Endothelial cell (in vitro differentiated cells): Measurements from ENCODE around the gene PRMT9. TPM values are rescaled to one million over a fixed set of nuclear protein-coding genes. Genes with fewer than 3 reads are reported as not detected.

ENCODE experiments used
- DNase-seq: peaks from one replicate; pipeline ENCODE4 v3.0.0; 2021; ENCODE audit warnings: low spot score
- H3K27ac Mint-ChIP-seq: one replicate; pipeline ENCODE4 v1.8.0; 2021; ENCODE audit warnings: mixed read lengths, inconsistent platforms; ENCODE audit not compliant: unreplicated experiment
- H3K27me3 Mint-ChIP-seq: one replicate; pipeline ENCODE4 v1.8.0; 2021; ENCODE audit warnings: mild to moderate bottlenecking, moderate library complexity, mixed read lengths, inconsistent platforms; ENCODE audit not compliant: unreplicated experiment
- H3K36me3 Mint-ChIP-seq: one replicate; pipeline ENCODE4 v1.8.0; 2021; ENCODE audit warnings: mild to moderate bottlenecking, low read depth, mixed read lengths, inconsistent platforms; ENCODE audit not compliant: unreplicated experiment
- H3K4me1 Mint-ChIP-seq: one replicate; pipeline ENCODE4 v1.8.0; 2021; ENCODE audit warnings: mild to moderate bottlenecking, mixed read lengths, inconsistent platforms; ENCODE audit not compliant: unreplicated experiment
- H3K4me3 Mint-ChIP-seq: one replicate; pipeline ENCODE4 v1.8.0; 2021; ENCODE audit warnings: mild to moderate bottlenecking, mixed read lengths, inconsistent platforms; ENCODE audit not compliant: unreplicated experiment
- H3K9me3 Mint-ChIP-seq: one replicate; pipeline ENCODE4 v1.8.0; 2021; ENCODE audit warnings: mixed read lengths, inconsistent platforms; ENCODE audit not compliant: unreplicated experiment
- total RNA-seq: library from RNA; stranded (reverse); fragmentation: NEBNext Ultra II Directional; extraction: Animal tissue kit (Norgen Biotek cat#: 25700); gene quantifications from one replicate; pipeline ENCODE4 v1.2.1, GENCODE V29; 2021; ENCODE audit not compliant: unreplicated experiment
- TF ChIP-seq, protein P1 (sequence below): fragments of 200-600 bp; sonication (generic); IDR thresholded peaks from one replicate; pipeline ENCODE4 v1.5.0; 2021; ENCODE audit warnings: antibody characterized with exemption; ENCODE audit not compliant: unreplicated experiment

PRMT9 gene
- total RNA-seq, 1 donor from 2014 or later, result 8.3 TPM

DNA sequence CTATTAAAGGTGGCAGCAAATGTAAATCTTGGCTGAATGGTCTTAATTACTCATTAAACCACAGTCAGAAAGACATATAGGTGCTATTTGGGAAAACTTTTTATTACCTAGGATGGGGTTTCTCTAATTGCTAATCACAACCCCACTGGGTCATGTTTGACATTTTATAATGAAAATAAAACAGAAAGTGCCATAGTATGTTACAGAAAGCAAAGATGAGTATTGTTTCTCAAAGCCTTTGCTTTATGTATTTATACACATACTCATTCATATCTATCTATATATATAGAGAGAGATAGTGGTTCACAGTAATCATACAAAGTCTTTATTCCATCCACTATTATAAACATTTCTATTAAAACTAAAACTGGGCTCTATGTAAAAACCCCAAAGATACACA lies 48.6 kb downstream of the PRMT9 start:
- peaks cover 4% of the 10 kb centered on the region for H3K36me3 Mint-ChIP-seq
- no peak overlapping the region for H3K27ac Mint-ChIP-seq
- H3K9me3 Mint-ChIP-seq, result no peaks in the 10 kb centered on the region
- no peaks in the 10 kb centered on the region for H3K27me3 Mint-ChIP-seq
- DNase-seq, result no peak
- TF ChIP-seq, protein P1, sequence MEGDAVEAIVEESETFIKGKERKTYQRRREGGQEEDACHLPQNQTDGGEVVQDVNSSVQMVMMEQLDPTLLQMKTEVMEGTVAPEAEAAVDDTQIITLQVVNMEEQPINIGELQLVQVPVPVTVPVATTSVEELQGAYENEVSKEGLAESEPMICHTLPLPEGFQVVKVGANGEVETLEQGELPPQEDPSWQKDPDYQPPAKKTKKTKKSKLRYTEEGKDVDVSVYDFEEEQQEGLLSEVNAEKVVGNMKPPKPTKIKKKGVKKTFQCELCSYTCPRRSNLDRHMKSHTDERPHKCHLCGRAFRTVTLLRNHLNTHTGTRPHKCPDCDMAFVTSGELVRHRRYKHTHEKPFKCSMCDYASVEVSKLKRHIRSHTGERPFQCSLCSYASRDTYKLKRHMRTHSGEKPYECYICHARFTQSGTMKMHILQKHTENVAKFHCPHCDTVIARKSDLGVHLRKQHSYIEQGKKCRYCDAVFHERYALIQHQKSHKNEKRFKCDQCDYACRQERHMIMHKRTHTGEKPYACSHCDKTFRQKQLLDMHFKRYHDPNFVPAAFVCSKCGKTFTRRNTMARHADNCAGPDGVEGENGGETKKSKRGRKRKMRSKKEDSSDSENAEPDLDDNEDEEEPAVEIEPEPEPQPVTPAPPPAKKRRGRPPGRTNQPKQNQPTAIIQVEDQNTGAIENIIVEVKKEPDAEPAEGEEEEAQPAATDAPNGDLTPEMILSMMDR, result no peak
- no peaks in the 10 kb centered on the region for H3K4me1 Mint-ChIP-seq
- no peak overlapping the region for H3K4me3 Mint-ChIP-seq

DNA sequence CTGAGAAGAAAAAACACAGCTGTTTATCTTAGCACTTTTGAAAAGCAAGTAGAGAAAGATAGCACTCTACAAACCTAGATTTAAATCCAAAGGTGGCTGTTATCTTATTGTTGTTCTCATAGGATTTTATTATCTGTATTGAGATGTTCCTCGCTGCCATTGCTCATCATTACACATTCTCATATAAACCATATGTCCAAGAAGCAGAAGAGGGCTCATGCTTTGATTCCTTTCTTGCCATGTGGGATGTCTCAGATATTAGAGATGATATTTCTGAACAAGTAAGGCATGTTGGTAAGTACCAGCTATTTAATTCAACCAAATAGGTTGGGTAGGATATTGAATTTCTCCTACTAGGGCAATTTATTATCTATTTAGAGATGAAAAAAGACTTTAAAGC lies 50.3 kb downstream of the PRMT9 start:
- Mint-ChIP-seq H3K4me1 (no peaks in the 10 kb centered on the region), H3K36me3 (no peaks in the 10 kb centered on the region), H3K27ac (no peak overlapping the region), H3K4me3 (no peak overlapping the region), H3K9me3 (no peaks in the 10 kb centered on the region), H3K27me3 (no peaks in the 10 kb centered on the region)
- TF ChIP-seq, protein P1, result no peak
- no peak for DNase-seq

DNA sequence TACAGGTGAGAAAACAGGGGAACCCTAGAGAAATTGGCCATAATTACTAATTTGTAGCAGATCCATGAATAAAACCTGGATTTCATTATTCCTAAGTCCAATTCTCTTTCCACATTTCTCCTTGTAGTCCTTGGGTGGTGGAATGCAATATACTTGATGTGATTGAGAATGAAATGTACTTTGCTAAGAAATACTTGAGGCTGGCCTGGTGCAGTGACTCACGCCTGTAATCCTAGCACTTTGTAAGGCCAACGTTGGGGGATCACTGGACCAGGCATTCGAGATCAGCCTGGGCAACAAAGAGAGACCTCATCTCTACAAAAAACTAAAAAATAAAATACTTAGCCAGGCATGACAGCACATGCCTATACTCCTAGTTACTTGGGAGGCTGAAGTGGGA lies 50.9 kb downstream of the PRMT9 start:
- H3K4me1 Mint-ChIP-seq, result no peaks in the 10 kb centered on the region
- H3K36me3 Mint-ChIP-seq, result no peaks in the 10 kb centered on the region
- H3K27me3 Mint-ChIP-seq, result no peaks in the 10 kb centered on the region
- H3K9me3 Mint-ChIP-seq, result no peaks in the 10 kb centered on the region
- H3K4me3 Mint-ChIP-seq, result no peak overlapping the region
- no peak overlapping the region for H3K27ac Mint-ChIP-seq
- DNase-seq, result no peak
- TF ChIP-seq, protein P1, result no peak

DNA sequence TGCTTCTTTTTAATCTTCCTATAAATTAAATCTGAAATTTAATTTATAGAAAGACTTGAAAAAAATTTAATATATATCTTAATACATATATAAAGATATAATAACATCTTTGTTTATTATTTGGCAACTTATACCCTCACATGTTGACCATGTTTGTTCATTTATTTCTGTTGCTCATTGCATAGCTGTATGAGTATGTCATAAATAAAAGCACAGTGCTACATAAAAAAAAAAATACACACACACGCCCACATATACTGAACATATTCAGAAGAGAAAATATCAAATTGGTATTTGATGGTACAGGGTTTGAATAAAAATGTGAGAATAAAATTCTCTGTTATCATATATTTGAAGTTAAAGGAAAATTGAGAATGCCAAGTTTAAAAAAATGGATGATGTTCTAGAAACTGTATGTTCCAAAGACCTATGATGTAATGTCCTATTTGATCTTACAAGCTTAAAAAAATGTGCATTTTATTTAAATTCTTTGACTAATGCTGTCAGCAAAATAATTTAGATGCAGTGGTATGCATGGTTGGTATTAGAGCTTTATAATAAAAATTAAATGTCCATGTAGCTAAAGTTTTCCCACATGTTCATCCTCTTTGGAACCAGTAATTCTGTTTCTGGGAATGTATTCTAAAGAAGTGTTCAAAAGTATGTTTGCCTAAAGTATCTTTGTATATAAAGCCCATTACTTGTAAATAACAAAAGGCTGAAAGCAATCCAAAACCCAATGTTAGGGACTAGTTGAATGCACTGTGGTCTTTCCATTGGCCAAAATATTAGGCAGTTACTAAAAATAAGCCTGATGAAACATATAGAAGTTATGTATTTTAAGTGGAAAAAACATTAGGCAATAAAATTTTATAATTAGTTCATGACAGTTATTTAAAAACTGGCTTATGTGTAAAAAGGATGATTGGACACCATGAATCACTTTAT lies 53.9 kb downstream of the PRMT9 start:
- Mint-ChIP-seq H3K27me3 (no peaks in the 10 kb centered on the region), H3K4me3 (no peak overlapping the region), H3K9me3 (no peaks in the 10 kb centered on the region), H3K27ac (no peak overlapping the region), H3K36me3 (peaks cover 20% of the 10 kb centered on the region), H3K4me1 (no peaks in the 10 kb centered on the region)
- DNase-seq, result no peak
- TF ChIP-seq, protein P1, result no peak

DNA sequence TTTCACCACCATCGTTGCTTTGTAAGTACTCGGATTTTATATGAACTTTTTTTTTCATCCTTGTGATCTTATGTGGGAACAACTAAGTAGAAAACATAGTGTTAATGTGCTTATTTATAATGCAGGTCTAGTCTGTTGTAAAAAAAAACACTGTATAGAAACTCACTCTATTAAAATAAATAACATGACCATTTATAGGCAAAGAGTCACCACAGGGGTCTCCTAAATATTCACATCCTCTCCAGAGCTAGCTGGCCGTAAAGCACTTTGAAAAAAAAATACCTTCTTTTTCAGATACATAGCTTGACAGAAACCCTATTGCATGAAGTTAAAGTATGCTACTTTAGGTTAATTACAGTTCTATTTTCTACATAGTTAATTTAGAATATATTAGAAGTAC lies 55.5 kb downstream of the PRMT9 start:
- H3K9me3 Mint-ChIP-seq, result no peaks in the 10 kb centered on the region
- no peaks in the 10 kb centered on the region for H3K27me3 Mint-ChIP-seq
- no peak for DNase-seq
- H3K4me1 Mint-ChIP-seq, result no peaks in the 10 kb centered on the region
- peaks cover 20% of the 10 kb centered on the region for H3K36me3 Mint-ChIP-seq
- H3K4me3 Mint-ChIP-seq, result no peak overlapping the region
- no peak overlapping the region for H3K27ac Mint-ChIP-seq
- TF ChIP-seq, protein P1, result no peak
